Gastrocnemius medialis (tissue), 4 donors: Measurements from ENCODE around the gene MYRF.

Experiments used
- POLR2A ChIP-seq, 2 donors: fragments of 450-650 bp; IDR thresholded peaks; one replicate each; pipeline ENCODE4 v1.6.1; 2017; ENCODE audit warnings: antibody characterized with exemption in 2 of 2, mild to moderate bottlenecking in 2 of 2, moderate library complexity in 2 of 2
- TF ChIP-seq, protein P1 (sequence below), 5 experiments: fragments of 450-650 bp in 3 of 5; fragments of 200-600 bp in 2 of 5; sonication (generic) in 2 of 5; IDR thresholded peaks in 4 of 5; conservative IDR thresholded peaks in 1 of 5; 1 replicate in 4 of 5; 2 replicates in 1 of 5; pipeline ENCODE4 v1.5.1; 2016 to 2019; ENCODE audit warnings: antibody characterized with exemption in 5 of 5, mild to moderate bottlenecking in 3 of 5, moderate library complexity in 3 of 5

DNA sequence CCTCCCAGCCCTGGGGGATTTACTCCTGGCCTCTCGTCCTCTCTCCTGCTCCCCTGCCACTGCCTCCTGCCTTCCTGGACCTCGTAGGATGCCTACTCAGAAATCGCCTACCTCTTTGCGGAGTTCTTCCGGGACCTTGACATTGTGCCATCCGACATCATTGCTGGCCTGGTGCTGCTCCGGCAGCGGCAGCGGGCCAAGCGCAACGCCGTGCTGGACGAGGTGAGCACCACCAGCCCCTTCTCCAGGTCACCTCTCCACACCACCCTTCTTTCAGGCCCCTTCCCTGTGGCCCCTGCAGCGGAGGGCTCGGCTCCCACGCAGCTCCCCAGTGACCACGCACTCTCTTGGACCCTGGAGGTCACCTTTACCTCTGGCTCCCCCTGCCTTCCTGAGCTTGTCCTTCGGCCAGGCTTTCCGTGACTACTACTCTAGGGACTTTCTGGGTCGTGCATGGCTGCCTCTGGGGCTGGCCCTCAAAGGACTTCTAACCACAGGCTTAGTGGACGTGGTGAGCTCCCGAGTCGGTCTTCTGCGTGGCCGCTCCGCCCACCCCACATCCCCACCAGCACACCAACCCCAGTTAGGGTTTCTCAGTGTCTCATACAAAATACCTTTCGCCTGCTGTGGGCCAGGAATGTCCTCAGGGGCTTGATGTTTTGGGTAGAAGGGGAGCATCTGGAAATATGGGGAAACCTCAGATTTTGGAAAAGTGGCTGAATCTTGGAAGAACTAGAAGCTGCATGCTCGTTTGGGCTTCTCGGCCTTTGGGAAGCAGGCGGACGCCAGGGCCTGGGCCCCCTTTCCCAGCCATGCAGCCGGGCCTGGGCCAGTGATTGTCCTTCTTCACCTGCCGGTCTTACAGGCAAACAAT lies 24.1 kb upstream of the MYRF start:
- TF ChIP-seq, protein P1, sequence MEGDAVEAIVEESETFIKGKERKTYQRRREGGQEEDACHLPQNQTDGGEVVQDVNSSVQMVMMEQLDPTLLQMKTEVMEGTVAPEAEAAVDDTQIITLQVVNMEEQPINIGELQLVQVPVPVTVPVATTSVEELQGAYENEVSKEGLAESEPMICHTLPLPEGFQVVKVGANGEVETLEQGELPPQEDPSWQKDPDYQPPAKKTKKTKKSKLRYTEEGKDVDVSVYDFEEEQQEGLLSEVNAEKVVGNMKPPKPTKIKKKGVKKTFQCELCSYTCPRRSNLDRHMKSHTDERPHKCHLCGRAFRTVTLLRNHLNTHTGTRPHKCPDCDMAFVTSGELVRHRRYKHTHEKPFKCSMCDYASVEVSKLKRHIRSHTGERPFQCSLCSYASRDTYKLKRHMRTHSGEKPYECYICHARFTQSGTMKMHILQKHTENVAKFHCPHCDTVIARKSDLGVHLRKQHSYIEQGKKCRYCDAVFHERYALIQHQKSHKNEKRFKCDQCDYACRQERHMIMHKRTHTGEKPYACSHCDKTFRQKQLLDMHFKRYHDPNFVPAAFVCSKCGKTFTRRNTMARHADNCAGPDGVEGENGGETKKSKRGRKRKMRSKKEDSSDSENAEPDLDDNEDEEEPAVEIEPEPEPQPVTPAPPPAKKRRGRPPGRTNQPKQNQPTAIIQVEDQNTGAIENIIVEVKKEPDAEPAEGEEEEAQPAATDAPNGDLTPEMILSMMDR (IDR thresholded peaks at IDR 0.05 in 4 of 5, conservative IDR thresholded peaks at IDR 0.05 in 1 of 5): no peak
- TF ChIP-seq POLR2A (IDR thresholded peaks at IDR 0.05): no peak
